Loucy (cell line): Measurements from ENCODE around the gene PSG3.
A peak's percentile ranks its signal among the peaks of the same experiment; 100 is the strongest.
"Not testable (repeated sequence)": the region's sequence is repeated elsewhere in the genome, so short reads cannot be mapped to it uniquely, and the experiment has no call there.

Experiments
- H2AFZ ChIP-seq: fragments of 200-600 bp; sonication (generic); 2 replicates; pipeline ENCODE4 v1.6.0; 2016; ENCODE audit warnings: antibody characterized with exemption, mild to moderate bottlenecking, low read length, moderate library complexity
- H3F3A ChIP-seq: fragments of 200-600 bp; 2 replicates; pipeline ENCODE4 v1.6.0; 2016; ENCODE audit warnings: antibody characterized with exemption, low read depth, mild to moderate bottlenecking
- H3K27me3 ChIP-seq: fragments of 200-600 bp; sonication (generic); 2 replicates; pipeline ENCODE4 v1.6.1; 2014; ENCODE audit warnings: low read length, mild to moderate bottlenecking; ENCODE audit not compliant: insufficient read depth, poor library complexity, severe bottlenecking
- H3K36me3 ChIP-seq: fragments of 200-600 bp; sonication (generic); 2 replicates; pipeline ENCODE4 v1.6.1; 2016; ENCODE audit warnings: low read length; ENCODE audit not compliant: insufficient read depth
- H3K4me1 ChIP-seq: fragments of 200-600 bp; sonication (generic); 2 replicates; pipeline ENCODE4 v1.5.1; 2014; ENCODE audit warnings: low read length, mild to moderate bottlenecking; ENCODE audit not compliant: insufficient read depth, poor library complexity, severe bottlenecking
- H3K4me2 ChIP-seq: fragments of 200-600 bp; sonication (generic); 2 replicates; pipeline ENCODE4 v1.6.0; 2014; ENCODE audit warnings: antibody characterized with exemption, low read length, low read depth, mild to moderate bottlenecking; ENCODE audit not compliant: poor library complexity, severe bottlenecking
- H3K4me3 ChIP-seq: fragments of 200-600 bp; sonication (generic); 2 replicates; pipeline ENCODE4 v1.5.1; 2014; ENCODE audit warnings: low read length, mild to moderate bottlenecking, mixed read lengths; ENCODE audit not compliant: poor library complexity, severe bottlenecking
- H3K79me2 ChIP-seq: fragments of 200-600 bp; sonication (generic); 2 replicates; pipeline ENCODE4 v1.6.1; 2014; ENCODE audit warnings: low read length; ENCODE audit not compliant: insufficient read depth
- H3K9ac ChIP-seq: fragments of 200-600 bp; sonication (generic); 2 replicates; pipeline ENCODE4 v1.6.0; 2014; ENCODE audit warnings: mild to moderate bottlenecking, low read depth, low read length, moderate library complexity; ENCODE audit not compliant: poor library complexity, severe bottlenecking
- H3K9me2 ChIP-seq: fragments of 200-600 bp; sonication (generic); replicated peaks from 2 replicates; pipeline ENCODE4 v1.6.1; 2016; ENCODE audit warnings: low read depth, low read length, mixed read lengths
- H3K9me3 ChIP-seq: fragments of 200-600 bp; sonication (generic); 2 replicates; pipeline ENCODE4 v1.6.1; 2014; ENCODE audit warnings: mild to moderate bottlenecking, antibody characterized with exemption, low read length, low read depth; ENCODE audit not compliant: insufficient read depth
- H4K20me1 ChIP-seq: fragments of 200-600 bp; sonication (generic); 2 replicates; pipeline ENCODE4 v1.6.0; 2014; ENCODE audit warnings: antibody characterized with exemption, low read length, mild to moderate bottlenecking; ENCODE audit not compliant: insufficient read depth, poor library complexity, severe bottlenecking
- CTCF ChIP-seq: fragments of 200-600 bp; sonication (generic); conservative IDR thresholded peaks from 2 replicates; pipeline ENCODE4 v1.5.1; 2014; ENCODE audit warnings: mild to moderate bottlenecking, antibody characterized with exemption, low read length

Gene PSG3

GRCh38 chr19:42740381-42740780 lies at the start of gene PSG3:
PSG3 (minus strand) TSS chr19:42740481; CDS start chr19:42740384, 97 bp downstream.
- H4K20me1 ChIP-seq, H3K9me3 ChIP-seq, H3K9me2 ChIP-seq, H3K4me2 ChIP-seq, H2AFZ ChIP-seq, H3K27me3 ChIP-seq, H3F3A ChIP-seq, H3K4me3 ChIP-seq, H3K4me1 ChIP-seq, H3K79me2 ChIP-seq, H3K9ac ChIP-seq, H3K36me3 ChIP-seq: not testable (repeated sequence)

- H2AFZ ChIP-seq, H3K9me2 ChIP-seq, H3K4me2 ChIP-seq, H3K4me3 ChIP-seq, H3K9ac ChIP-seq, H3K9me3 ChIP-seq, H3K27me3 ChIP-seq, H4K20me1 ChIP-seq, H3K4me1 ChIP-seq, H3K79me2 ChIP-seq, H3K36me3 ChIP-seq, H3F3A ChIP-seq: not testable (repeated sequence)
Observed at GRCh38 chr19:42788766-42789165, 48.5 kb upstream of the PSG3 start.

GRCh38 chr19:42787766-42788165 lies 47.5 kb upstream of the PSG3 start:
- H3K4me3 ChIP-seq, H4K20me1 ChIP-seq, H3K36me3 ChIP-seq: not testable (repeated sequence)

GRCh38 chr19:42776750-42777612 lies 36.7 kb upstream of the PSG3 start:
- TF ChIP-seq CTCF: peak; percentile 68
- not testable (repeated sequence) for H3F3A ChIP-seq, H3K9ac ChIP-seq, H2AFZ ChIP-seq, H3K27me3 ChIP-seq, H3K79me2 ChIP-seq, H3K9me3 ChIP-seq, H3K36me3 ChIP-seq, H3K4me1 ChIP-seq, H3K9me2 ChIP-seq, H3K4me2 ChIP-seq, H4K20me1 ChIP-seq, H3K4me3 ChIP-seq

More at GRCh38 chr19:42787766-42788165, 47.5 kb upstream of the PSG3 start:
- H3K4me1 ChIP-seq, H3F3A ChIP-seq, H3K9ac ChIP-seq, H3K9me3 ChIP-seq, H3K79me2 ChIP-seq, H2AFZ ChIP-seq, H3K4me2 ChIP-seq, H3K27me3 ChIP-seq, H3K9me2 ChIP-seq: not testable (repeated sequence)

GRCh38 chr19:42774510-42775158 lies 34.4 kb upstream of the PSG3 start:
- not testable (repeated sequence) for H3K9ac ChIP-seq, H3F3A ChIP-seq, H3K9me2 ChIP-seq, H3K4me3 ChIP-seq, H3K36me3 ChIP-seq, H3K4me2 ChIP-seq, H4K20me1 ChIP-seq, H3K4me1 ChIP-seq, H2AFZ ChIP-seq, H3K27me3 ChIP-seq, H3K79me2 ChIP-seq, H3K9me3 ChIP-seq
